Measurements from ENCODE around the gene TSPAN12. TPM values are rescaled to one million over a fixed set of nuclear protein-coding genes. Genes with fewer than 3 reads are reported as not detected.
"Not testable (repeated sequence)": the region's sequence is repeated elsewhere in the genome, so short reads cannot be mapped to it uniquely, and the experiment has no call there.

The TSPAN12 gene
- not detected in 2 replicates for total RNA-seq

DNA sequence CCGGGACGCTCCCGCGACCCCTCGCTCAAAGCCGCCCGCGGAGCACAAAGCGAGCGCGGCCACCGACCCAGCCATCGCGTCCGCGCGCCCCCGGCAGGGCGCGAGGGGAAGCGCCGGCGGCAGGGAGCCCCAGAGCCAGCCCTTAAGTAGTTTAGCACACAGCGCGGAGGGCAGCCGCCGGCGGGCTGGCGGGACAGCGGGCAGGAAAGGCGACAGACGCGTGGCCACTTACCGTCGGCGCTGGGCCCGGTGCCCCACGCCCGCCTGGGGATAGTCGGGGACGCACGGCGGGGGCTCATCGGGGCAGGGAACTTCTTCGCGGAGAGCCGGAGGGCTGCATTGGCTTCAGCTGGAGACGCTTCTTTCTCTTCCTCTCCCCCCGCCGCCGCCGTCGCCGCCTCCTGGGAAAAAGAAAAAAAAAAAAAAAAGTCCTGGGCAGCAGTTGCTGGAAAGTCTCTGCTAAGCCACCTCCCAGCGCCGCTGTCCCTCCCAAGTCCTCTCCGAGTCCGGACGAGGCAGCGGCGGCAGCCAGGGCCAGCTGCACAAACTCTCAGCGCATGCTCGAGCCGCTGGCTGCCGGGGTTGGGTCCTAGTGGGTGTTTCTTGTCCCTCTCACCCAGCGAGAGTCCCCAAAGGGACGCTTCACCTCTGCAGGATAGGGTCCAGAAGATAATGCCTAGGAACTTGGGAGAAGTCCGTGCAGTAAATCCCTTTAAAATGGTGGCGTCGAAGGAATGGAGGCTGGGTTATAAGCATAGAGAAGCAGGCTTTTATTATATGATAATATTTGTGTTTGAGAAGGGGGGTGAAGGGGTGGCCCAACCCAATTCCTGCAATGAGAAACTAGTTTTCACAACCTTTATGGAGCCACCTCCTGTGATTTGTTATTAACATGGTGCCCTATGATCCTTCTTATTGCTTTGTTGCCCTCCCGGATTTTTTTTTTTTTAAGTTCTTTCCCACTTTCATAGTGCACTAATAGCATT is at the start of gene TSPAN12:
Gene TSPAN12, minus strand, starts transcription at position 557 of the 986 bp plus-strand sequence. CDS start 1,381 bp downstream, outside the sequence.
- intact Hi-C loops (cut with micrococcal nuclease) = loop anchor here (1.0 kb wide), 1 partner anchor 93 kb away; no protein-coding TSS in a partner anchor

DNA sequence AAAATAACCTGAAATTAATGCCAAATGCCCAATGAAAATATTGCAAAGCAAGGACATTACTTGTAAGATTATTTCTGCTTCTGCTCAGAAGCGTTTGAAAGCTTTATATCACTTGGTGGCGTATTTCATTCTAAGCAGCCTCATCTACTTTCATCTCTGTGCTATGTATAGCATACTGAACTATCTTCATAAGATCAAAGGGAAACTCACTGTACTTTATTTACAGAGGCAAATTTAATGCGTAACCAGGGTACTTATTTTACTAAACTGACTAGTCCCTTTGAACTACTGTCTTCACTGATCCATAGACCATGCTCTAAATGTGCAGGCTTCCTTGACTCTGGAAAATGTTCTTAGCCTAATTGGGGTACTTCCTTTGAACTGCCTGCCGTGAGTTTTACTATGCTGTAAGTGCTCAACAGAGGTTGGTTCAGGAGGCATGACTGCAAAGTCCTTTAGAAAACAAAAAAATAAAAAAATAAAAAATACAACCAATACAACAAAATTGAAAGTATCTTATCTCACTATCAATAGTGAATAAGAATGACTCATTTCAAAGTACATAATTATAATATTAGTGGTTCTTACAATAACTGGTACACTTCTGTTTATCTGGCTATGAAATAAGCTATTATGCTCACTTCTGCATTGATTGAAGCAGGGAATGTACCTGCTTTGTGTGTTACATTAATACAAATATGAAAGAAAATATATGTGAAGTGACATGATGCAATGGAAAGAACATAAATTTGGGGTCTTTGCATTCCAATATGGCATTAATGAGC is 41.0 kb upstream of the TSPAN12 start:
- intact Hi-C loops (cut with micrococcal nuclease) = no loop called here

- intact Hi-C loops (cut with micrococcal nuclease) = not testable (repeated sequence)
These were observed 37.3 kb upstream of the TSPAN12 start for GRCh38 chr7:120895253-120895652.

DNA sequence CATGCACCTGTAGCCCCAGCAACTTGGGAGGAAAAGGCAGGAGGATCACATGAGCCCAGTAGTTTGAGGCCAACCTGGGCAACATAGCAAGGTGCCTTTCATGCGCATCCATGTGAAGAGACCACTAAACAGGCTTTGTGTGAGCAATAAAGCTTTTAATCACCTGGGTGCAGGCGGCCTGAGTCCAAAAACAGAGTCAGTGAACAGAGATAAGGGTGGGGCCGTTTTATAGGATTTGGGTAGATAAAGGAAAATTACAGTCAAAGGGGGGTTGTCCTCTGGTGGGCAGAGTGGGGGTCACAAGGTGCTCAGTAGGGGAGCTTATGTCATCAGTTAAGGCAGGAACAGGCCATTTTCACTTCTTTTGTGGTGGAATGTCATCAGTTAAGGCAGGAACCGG is 27.7 kb upstream of the TSPAN12 start:
- intact Hi-C loops (cut with micrococcal nuclease) = not testable (repeated sequence)

GRCh38 chr7:120877701-120878100 is 19.8 kb upstream of the TSPAN12 start:
- intact Hi-C loops (cut with micrococcal nuclease) = no loop called here

DNA sequence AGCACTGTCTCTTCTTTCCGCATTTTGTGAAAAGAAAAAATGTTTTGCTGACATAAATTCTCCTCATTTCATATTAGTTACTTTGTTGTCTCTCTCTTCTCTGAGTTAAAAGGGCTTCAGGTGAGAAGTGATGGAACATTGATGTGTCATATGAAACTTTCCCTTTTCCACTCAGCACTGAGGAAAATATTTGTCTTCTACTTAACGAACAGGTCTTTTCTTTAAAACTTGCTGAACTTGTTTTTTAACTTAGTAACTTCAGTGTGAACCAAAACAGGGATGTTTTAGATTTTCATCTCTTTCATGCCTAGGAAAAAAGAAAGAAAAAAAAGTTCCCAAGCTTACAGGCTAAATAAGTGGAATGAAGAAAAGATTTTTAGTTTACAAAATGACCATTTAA is 19.0 kb upstream of the TSPAN12 start:
- intact Hi-C loops (cut with micrococcal nuclease) = no loop called here

- intact Hi-C loops (cut with micrococcal nuclease) = no loop called here
These were observed 16.8 kb upstream of the TSPAN12 start for GRCh38 chr7:120874722-120875121.

DNA sequence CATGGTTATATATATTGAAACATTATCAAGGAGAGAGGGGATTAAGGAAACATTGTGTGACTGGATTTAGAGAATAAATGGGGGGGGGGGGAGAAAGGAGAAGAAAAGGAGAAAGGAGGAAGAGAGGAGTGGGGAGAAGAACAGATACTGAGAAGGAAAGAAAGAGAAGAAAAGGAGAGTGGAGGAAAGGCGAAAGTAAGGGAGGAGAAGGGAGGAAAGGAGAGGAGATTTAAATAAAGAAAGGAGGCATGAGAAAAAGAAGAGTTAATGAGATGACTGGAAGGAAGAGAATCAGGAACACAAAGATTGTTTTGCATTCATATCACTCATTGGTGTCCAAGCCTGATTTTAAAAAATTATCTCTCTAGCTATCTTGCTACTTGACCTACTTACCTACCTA is 16.1 kb upstream of the TSPAN12 start:
- intact Hi-C loops (cut with micrococcal nuclease) = no loop called here

DNA sequence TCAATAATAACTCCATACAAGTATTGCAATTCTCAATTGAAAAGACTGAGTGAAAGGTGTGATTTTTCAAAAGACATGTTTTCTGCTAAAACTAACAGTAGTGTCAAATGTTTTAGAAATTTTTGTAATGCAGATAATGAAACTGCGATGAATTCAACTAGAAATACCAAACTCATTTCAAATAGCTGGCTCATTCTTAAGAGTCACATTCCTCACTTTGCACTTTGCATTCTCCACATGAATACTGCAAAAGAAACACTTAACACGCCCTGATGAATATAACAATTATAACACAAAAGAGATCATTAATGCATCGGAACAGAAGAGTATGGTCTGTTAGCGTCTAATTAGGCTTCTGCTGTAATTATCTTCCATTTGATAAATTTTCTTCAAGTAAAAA is 15.5 kb upstream of the TSPAN12 start:
- intact Hi-C loops (cut with micrococcal nuclease) = no loop called here

- intact Hi-C loops (cut with micrococcal nuclease) = no loop called here
These were observed 11.8 kb upstream of the TSPAN12 start for GRCh38 chr7:120869700-120870099.

- intact Hi-C loops (cut with micrococcal nuclease) = no loop called here
These were observed 10.0 kb upstream of the TSPAN12 start for GRCh38 chr7:120867932-120868331.

DNA sequence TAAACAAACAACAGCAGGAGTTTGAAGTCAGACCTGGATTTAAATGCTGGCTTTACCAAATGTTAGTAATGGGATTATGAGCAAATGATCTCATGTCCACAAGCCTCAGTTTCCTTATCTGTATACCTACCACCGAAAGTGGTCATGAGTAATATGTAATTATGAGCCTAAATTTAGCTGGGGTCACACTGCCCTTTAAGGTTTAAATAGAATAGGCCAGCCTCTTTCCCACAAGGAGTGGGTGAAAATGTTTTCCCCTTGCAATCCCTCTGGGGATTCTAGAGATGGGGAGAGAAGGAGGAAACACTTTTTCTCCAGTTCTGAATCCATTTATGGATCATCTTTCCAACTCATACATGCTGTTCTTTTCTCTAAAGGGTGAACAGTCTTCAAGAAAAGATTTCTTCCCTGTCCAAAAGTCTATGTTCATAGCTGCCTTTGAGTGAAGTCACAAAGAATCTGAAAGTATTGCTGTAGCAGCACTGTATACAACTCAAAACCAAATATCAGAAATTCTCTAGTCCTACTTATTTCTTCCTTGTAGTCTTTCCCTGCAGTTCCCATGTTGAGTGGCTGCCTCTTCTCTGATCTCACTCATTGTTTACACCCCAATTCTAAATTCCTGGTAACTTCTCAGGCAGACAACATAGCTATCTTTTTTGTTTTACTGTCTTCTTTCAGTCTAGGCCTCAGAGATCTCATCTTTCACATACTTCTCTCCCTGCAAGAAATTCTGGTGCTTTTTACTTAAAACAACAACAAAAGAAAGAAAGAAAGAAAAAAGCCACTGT is 7.4 kb upstream of the TSPAN12 start:
- intact Hi-C loops (cut with micrococcal nuclease) = no loop called here

DNA sequence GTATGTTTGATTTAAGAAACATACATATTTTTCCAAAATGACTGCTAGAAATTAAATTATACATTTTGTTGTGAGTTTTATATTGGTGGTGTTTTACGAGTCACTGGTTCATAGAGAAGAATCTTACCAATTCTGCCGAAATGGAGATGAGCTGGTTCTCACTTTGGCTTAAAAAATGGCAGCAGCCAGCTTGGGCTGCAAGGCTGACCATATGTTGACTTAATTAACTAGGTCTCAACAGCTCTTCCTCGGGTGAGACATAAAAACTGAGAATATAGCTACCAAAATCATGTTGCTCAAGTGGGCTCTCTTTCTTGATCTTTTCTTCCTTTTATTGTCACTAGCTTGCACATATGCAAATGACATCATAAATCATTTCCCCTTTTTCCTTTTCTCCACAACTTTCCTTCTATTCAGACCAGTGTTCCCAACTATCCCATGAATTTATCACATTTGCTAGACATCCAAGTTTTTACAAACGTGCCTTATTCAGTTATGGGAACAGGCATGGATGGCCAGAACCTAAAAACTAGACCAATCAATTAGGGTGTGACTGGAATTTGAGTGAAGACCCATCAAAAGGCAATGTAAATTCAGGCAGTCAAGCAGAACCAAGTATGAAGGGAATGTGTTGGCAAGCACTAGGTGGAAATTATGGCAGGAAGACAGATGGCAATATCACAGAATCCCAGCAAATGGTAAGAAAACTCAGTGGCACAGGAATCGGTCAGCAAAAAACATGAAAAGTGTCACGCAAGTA is 6.4 kb upstream of the TSPAN12 start:
- intact Hi-C loops (cut with micrococcal nuclease) = no loop called here

GRCh38 chr7:120862987-120863590 is 5.1 kb upstream of the TSPAN12 start:
- intact Hi-C loops (cut with micrococcal nuclease) = no loop called here

- intact Hi-C loops (cut with micrococcal nuclease) = no loop called here
These were observed 2.2 kb upstream of the TSPAN12 start for GRCh38 chr7:120860156-120860555.

GRCh38 chr7:120859459-120859858 is 1.5 kb upstream of the TSPAN12 start:
- intact Hi-C loops (cut with micrococcal nuclease) = no loop called here

GRCh38 chr7:120856621-120857352 is 1.2 kb downstream of the TSPAN12 start:
- intact Hi-C loops (cut with micrococcal nuclease) = no loop called here

GRCh38 chr7:120856198-120856597 is 1.7 kb downstream of the TSPAN12 start:
- intact Hi-C loops (cut with micrococcal nuclease) = no loop called here

DNA sequence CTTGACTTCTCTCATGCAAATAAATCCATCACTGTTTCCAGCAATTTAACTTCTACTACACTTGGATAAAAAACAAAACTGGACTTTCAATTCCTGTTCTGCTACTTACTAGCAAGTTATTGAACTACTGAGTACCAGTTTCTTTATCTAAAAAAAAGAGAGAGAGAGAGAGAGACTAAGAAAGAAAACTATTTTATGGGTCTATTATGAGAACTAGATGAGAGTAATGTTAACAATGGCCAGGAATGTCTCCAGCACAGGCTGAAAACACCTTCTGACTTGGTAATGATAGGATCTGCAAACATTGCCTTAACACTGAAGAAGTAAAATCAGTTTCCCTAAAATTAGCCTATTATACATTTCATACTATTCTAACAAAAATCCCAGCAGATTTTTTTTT is 5.2 kb downstream of the TSPAN12 start:
- intact Hi-C loops (cut with micrococcal nuclease) = no loop called here
